Fibroblast of lung (primary cell): ENCODE results near the gene FGD4. TPM values are rescaled to one million over a fixed set of nuclear protein-coding genes. Genes with fewer than 3 reads are reported as not detected.
A peak's percentile ranks its signal among the peaks of the same experiment; 100 is the strongest.

Source experiments
- DNase-seq, 2 donors: peaks; one replicate each; pipeline versions ENCODE4 v3.0.0 to v3.0.0-alpha.2; 2010; ENCODE audit warnings: low read depth in 2 of 2
- H2AFZ ChIP-seq: 2 replicates; pipeline ENCODE4 v1.5.1; 2012; ENCODE audit warnings: low read length, control low read depth, inconsistent platforms
- H3K27ac ChIP-seq: 2 replicates; pipeline ENCODE4 v1.5.1; 2011; ENCODE audit warnings: low read length, control low read depth; ENCODE audit not compliant: insufficient read depth
- H3K27me3 ChIP-seq: 2 replicates; pipeline ENCODE4 v1.5.1; 2011; ENCODE audit warnings: mild to moderate bottlenecking, low read length; ENCODE audit not compliant: control insufficient read depth, insufficient read depth
- H3K36me3 ChIP-seq: 2 replicates; pipeline ENCODE4 v1.5.1; 2011; ENCODE audit warnings: low read length; ENCODE audit not compliant: control insufficient read depth, insufficient read depth
- H3K4me1 ChIP-seq: 2 replicates; pipeline ENCODE4 v1.5.1; 2011; ENCODE audit warnings: low read length; ENCODE audit not compliant: control insufficient read depth, insufficient read depth; ENCODE audit errors: extremely low read depth
- H3K4me2 ChIP-seq: 2 replicates; pipeline ENCODE4 v1.5.1; 2011; ENCODE audit warnings: low read length, control low read depth; ENCODE audit not compliant: insufficient read depth; ENCODE audit errors: extremely low read depth
- H3K4me3 ChIP-seq, 4 experiments: fragments of 200-600 bp in 1 of 4; sonication (generic) in 1 of 4; replicated peaks in 1 of 4; 2 replicates each; pipeline ENCODE4 v1.5.1; 2011 to 2016; ENCODE audit warnings: low read length in 4 of 4, low read depth in 3 of 4, mild to moderate bottlenecking in 3 of 4, control low read depth in 2 of 4, inconsistent platforms in 1 of 4, mixed read lengths in 1 of 4; ENCODE audit not compliant: insufficient read depth in 1 of 4; ENCODE audit errors: control extremely low read depth in 1 of 4
- H3K79me2 ChIP-seq: 2 replicates; pipeline ENCODE4 v1.5.1; 2012; ENCODE audit warnings: mild to moderate bottlenecking, low read length, inconsistent platforms; ENCODE audit not compliant: control insufficient read depth, insufficient read depth
- H3K9ac ChIP-seq: 2 replicates; pipeline ENCODE4 v1.5.1; 2011; ENCODE audit warnings: mild to moderate bottlenecking, low read length, control low read depth; ENCODE audit not compliant: insufficient read depth
- H3K9me3 ChIP-seq: 2 replicates; pipeline ENCODE4 v1.5.1; 2012; ENCODE audit warnings: low read depth, low read length; ENCODE audit not compliant: control insufficient read depth, insufficient read depth
- H4K20me1 ChIP-seq: 2 replicates; pipeline ENCODE4 v1.5.1; 2011; ENCODE audit warnings: low read length; ENCODE audit not compliant: control insufficient read depth, insufficient read depth; ENCODE audit errors: extremely low read depth
- EZH2 ChIP-seq: IDR thresholded peaks from 2 replicates; pipeline ENCODE4 v1.5.1; 2012; ENCODE audit warnings: low read length, control low read depth, mild to moderate bottlenecking; ENCODE audit errors: missing control alignments
- polyA plus RNA-seq, 2 donors: library from polyadenylated mRNA; depleted of rRNA in 1 of 2; stranded (reverse) in 1 of 2; unstranded in 1 of 2; fragments of >200 nt; gene quantifications; 2 replicates each; pipeline ENCODE4 v1.2.1, GENCODE V29; 2011 to 2012; ENCODE audit warnings: missing spikeins in 1 of 2
- total RNA-seq: library from RNA; depleted of rRNA; stranded (reverse); fragments of >200 nt; gene quantifications from 2 replicates; pipeline ENCODE4 v1.2.1, GENCODE V29; 2014
- TF ChIP-seq, protein P1 (sequence below), 2 donors: IDR thresholded peaks in 1 of 2; conservative IDR thresholded peaks in 1 of 2; 1 replicate in 1 of 2; 2 replicates in 1 of 2; pipeline ENCODE4 v1.5.1; 2011 to 2012; ENCODE audit warnings: low read length in 2 of 2, control low read depth in 1 of 2, inconsistent platforms in 1 of 2, low read depth in 1 of 2, mild to moderate bottlenecking in 1 of 2

FGD4 gene
- total and polyA plus RNA-seq, 2 donors (not counting 1 experiment from before 2014, with no cell fraction given): 7.6 to 12.2 TPM

DNA sequence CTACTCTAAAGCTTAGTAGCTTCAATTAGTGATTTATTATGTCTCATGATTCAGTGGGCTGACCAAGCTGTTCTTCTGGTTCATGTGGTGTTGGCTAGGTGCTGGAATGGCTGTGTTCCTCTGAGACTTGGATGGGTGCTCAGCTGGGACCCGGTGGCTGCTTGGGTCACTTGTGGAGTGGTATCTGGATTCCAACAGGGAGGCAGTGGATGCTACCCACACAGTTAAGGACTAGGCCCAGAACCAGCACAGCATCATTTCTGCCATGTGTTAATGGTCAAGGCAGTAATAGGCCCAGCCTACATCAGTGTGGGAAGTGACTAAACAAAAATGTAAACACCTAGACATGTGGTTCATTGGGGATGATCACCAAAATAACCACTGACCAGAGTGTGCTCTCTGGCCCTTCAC lies 72.2 kb downstream of the FGD4 start:
- no peak overlapping the region for H3K9ac ChIP-seq
- H3K9me3 ChIP-seq: no peaks in the 10 kb centered on the region
- H3K27me3 ChIP-seq: no peaks in the 10 kb centered on the region
- no peak overlapping the region for H3K4me2 ChIP-seq
- DNase-seq: peak in 1 of 2 donors; percentile 17
- no peak overlapping the region for H2AFZ ChIP-seq
- no peaks in the 10 kb centered on the region for H4K20me1 ChIP-seq
- no peak overlapping the region for H3K4me3 ChIP-seq
- TF ChIP-seq, protein P1, sequence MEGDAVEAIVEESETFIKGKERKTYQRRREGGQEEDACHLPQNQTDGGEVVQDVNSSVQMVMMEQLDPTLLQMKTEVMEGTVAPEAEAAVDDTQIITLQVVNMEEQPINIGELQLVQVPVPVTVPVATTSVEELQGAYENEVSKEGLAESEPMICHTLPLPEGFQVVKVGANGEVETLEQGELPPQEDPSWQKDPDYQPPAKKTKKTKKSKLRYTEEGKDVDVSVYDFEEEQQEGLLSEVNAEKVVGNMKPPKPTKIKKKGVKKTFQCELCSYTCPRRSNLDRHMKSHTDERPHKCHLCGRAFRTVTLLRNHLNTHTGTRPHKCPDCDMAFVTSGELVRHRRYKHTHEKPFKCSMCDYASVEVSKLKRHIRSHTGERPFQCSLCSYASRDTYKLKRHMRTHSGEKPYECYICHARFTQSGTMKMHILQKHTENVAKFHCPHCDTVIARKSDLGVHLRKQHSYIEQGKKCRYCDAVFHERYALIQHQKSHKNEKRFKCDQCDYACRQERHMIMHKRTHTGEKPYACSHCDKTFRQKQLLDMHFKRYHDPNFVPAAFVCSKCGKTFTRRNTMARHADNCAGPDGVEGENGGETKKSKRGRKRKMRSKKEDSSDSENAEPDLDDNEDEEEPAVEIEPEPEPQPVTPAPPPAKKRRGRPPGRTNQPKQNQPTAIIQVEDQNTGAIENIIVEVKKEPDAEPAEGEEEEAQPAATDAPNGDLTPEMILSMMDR (conservative IDR thresholded peaks at IDR 0.05 in 1 of 2, IDR thresholded peaks at IDR 0.05 in 1 of 2; ENCODE audit: low read depth in 1 of 2, low read length in 2 of 2): no peak
- TF ChIP-seq EZH2: no peak
- H3K79me2 ChIP-seq: no peaks in the 10 kb centered on the region
- H3K4me1 ChIP-seq: no peaks in the 10 kb centered on the region
- no peaks in the 10 kb centered on the region for H3K36me3 ChIP-seq
- no peak overlapping the region for H3K27ac ChIP-seq

DNA sequence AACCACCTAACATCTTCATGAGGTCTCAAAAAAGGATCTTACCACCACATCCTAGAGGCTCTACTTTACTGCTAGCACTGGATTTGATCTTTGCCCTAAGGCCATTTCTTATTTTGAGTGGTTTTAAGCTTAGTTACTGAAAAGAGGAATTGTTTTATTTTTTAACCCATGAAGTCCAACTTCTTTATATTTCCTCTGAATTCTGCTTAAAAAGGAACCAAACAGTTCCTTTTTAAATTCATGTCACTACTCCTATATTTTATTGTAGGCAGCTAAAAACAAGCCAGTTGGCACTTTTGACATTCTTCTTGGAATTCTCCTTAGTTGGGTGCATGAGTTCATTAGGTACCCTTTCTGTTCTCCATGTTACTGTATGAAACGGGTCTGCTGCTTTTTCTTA lies 76.4 kb downstream of the FGD4 start:
- no peaks in the 10 kb centered on the region for H3K36me3 ChIP-seq
- H2AFZ ChIP-seq: no peak overlapping the region
- no peaks in the 10 kb centered on the region for H3K27me3 ChIP-seq
- TF ChIP-seq EZH2: no peak
- TF ChIP-seq, protein P1 (conservative IDR thresholded peaks at IDR 0.05 in 1 of 2, IDR thresholded peaks at IDR 0.05 in 1 of 2; ENCODE audit: low read depth in 1 of 2, low read length in 2 of 2): no peak
- DNase-seq: no peak
- H3K4me2 ChIP-seq: no peak overlapping the region
- no peaks in the 10 kb centered on the region for H4K20me1 ChIP-seq
- no peak overlapping the region for H3K27ac ChIP-seq
- H3K9me3 ChIP-seq: no peaks in the 10 kb centered on the region
- H3K4me3 ChIP-seq: no peak overlapping the region
- H3K9ac ChIP-seq: no peak overlapping the region
- H3K79me2 ChIP-seq: no peaks in the 10 kb centered on the region
- no peaks in the 10 kb centered on the region for H3K4me1 ChIP-seq

DNA sequence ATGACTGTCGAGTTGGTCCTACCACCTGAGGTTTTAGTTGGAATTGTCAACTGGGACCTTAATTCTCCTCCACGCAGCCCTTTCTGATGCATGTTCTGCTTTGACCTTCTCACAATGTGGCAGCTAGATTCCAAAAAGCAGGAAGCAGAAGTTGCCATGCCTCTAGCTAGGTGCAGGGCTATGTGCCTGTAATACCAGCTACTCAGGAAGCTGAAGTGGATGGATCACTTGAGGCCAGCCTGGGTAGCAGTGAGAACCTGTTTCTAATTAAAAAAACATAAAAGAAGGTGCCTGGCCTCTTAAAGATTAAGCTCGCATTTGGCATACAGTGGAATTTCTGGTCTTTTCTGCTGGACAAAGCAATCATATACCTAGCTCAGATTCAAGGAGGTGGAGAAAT lies 77.1 kb downstream of the FGD4 start:
- H4K20me1 ChIP-seq: no peaks in the 10 kb centered on the region
- H3K9me3 ChIP-seq: no peaks in the 10 kb centered on the region
- H2AFZ ChIP-seq: no peak overlapping the region
- no peaks in the 10 kb centered on the region for H3K4me1 ChIP-seq
- no peak overlapping the region for H3K9ac ChIP-seq
- H3K27ac ChIP-seq: no peak overlapping the region
- H3K36me3 ChIP-seq: no peaks in the 10 kb centered on the region
- H3K4me3 ChIP-seq: no peak overlapping the region
- H3K4me2 ChIP-seq: no peak overlapping the region
- H3K79me2 ChIP-seq: no peaks in the 10 kb centered on the region
- TF ChIP-seq, protein P1 (conservative IDR thresholded peaks at IDR 0.05 in 1 of 2, IDR thresholded peaks at IDR 0.05 in 1 of 2; ENCODE audit: low read depth in 1 of 2, low read length in 2 of 2): no peak
- no peak for TF ChIP-seq EZH2
- no peaks in the 10 kb centered on the region for H3K27me3 ChIP-seq
- DNase-seq: no peak
